ENCODE data around the gene BTBD10. TPM values are rescaled to one million over a fixed set of nuclear protein-coding genes. Genes with fewer than 3 reads are reported as not detected.
A peak's percentile ranks its signal among the peaks of the same experiment; 100 is the strongest.

BTBD10 gene
- total RNA-seq, 1 donor from 2014 or later = 82.2 TPM

DNA sequence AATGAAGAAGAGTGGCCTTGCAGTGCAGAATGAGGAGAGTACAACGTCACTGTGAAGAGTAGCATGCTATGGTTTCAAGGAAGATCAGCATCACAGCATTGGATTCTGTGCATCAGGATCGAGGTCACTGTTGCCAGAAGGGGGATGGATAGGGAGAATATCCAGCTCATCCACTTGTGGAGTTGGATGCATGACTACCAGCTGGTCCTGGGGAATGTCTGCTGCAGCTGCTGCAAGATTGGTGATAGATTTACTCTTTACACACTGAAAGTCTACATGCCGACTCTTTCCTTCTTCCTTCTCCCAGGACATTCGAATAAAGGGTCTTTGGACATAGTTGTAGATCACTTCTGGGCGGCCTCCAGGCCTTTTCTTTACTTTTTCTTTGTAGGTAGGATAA is 74.3 kb downstream of the BTBD10 start:
- no peaks in the 10 kb centered on the region for H3K27me3 Mint-ChIP-seq (ENCODE audit: unreplicated experiment)
- H3K9me3 Mint-ChIP-seq (ENCODE audit: unreplicated experiment) = no peaks in the 10 kb centered on the region
- H3K4me1 Mint-ChIP-seq (ENCODE audit: unreplicated experiment) = no peaks in the 10 kb centered on the region
- no peak overlapping the region for H3K27ac Mint-ChIP-seq (ENCODE audit: unreplicated experiment)
- DNase-seq (ENCODE audit: low spot score) = no peak
- no peak overlapping the region for H3K4me3 Mint-ChIP-seq (ENCODE audit: unreplicated experiment)
- H3K36me3 Mint-ChIP-seq (ENCODE audit: low read depth, unreplicated experiment) = peaks cover 35% of the 10 kb centered on the region
- TF ChIP-seq, protein P1, sequence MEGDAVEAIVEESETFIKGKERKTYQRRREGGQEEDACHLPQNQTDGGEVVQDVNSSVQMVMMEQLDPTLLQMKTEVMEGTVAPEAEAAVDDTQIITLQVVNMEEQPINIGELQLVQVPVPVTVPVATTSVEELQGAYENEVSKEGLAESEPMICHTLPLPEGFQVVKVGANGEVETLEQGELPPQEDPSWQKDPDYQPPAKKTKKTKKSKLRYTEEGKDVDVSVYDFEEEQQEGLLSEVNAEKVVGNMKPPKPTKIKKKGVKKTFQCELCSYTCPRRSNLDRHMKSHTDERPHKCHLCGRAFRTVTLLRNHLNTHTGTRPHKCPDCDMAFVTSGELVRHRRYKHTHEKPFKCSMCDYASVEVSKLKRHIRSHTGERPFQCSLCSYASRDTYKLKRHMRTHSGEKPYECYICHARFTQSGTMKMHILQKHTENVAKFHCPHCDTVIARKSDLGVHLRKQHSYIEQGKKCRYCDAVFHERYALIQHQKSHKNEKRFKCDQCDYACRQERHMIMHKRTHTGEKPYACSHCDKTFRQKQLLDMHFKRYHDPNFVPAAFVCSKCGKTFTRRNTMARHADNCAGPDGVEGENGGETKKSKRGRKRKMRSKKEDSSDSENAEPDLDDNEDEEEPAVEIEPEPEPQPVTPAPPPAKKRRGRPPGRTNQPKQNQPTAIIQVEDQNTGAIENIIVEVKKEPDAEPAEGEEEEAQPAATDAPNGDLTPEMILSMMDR (IDR thresholded peaks at IDR 0.05; ENCODE audit: unreplicated experiment) = no peak

DNA sequence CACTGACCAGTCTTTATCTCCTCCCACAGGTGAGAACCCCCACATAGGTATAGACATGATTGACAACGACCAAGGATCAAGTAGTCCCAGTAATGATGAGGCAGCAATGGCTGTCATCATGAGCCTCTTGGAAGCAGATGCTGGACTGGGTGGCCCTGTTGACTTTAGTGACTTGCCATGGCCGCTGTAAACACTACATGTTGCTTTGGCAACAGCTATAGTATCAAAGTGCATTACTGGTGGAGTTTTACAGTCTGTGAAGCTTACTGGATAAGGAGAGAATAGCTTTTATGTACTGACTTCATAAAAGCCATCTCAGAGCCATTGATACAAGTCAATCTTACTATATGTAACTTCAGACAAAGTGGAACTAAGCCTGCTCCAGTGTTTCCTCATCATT is 76.5 kb downstream of the BTBD10 start:
- H3K27me3 Mint-ChIP-seq (ENCODE audit: unreplicated experiment) = no peaks in the 10 kb centered on the region
- H3K36me3 Mint-ChIP-seq (ENCODE audit: low read depth, unreplicated experiment) = peaks cover 46% of the 10 kb centered on the region
- H3K9me3 Mint-ChIP-seq (ENCODE audit: unreplicated experiment) = no peaks in the 10 kb centered on the region
- no peak overlapping the region for H3K4me3 Mint-ChIP-seq (ENCODE audit: unreplicated experiment)
- TF ChIP-seq, protein P1 (IDR thresholded peaks at IDR 0.05; ENCODE audit: unreplicated experiment) = no peak
- no peak for DNase-seq (ENCODE audit: low spot score)
- H3K27ac Mint-ChIP-seq (ENCODE audit: unreplicated experiment) = no peak overlapping the region
- no peaks in the 10 kb centered on the region for H3K4me1 Mint-ChIP-seq (ENCODE audit: unreplicated experiment)

GRCh38 chr11:13384908-13385640 is 77.9 kb downstream of the BTBD10 start:
- Mint-ChIP-seq H3K27me3 (ENCODE audit: unreplicated experiment) (peaks cover 1% of the 10 kb centered on the region), H3K9me3 (ENCODE audit: unreplicated experiment) (no peaks in the 10 kb centered on the region), H3K27ac (ENCODE audit: unreplicated experiment) (peak overlapping the region; percentile 57), H3K4me1 (ENCODE audit: unreplicated experiment) (no peaks in the 10 kb centered on the region), H3K36me3 (ENCODE audit: low read depth, unreplicated experiment) (peaks cover 41% of the 10 kb centered on the region), H3K4me3 (ENCODE audit: unreplicated experiment) (no peak overlapping the region)
- TF ChIP-seq, protein P1 (IDR thresholded peaks at IDR 0.05; ENCODE audit: unreplicated experiment) = peak; percentile 60
- DNase-seq (ENCODE audit: low spot score) = peak; percentile 60

DNA sequence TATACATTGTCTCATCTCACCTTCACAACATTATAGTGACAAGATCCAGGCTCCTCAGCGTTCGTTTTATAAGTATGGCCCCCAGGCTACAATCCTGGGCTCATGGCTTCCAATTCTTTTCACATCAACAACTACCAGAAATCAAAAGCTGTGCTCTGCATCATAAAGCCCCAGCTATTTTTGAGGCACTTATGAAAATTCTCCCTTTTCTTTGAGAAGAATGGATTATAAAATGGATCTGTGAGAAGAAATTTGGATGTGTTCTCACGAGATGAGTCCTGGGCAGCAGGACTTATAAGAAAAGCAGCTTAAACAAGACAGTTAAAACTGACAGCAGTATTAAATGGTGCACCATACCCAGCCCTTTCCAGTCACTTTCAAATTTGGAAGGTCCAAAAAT is 80.3 kb downstream of the BTBD10 start:
- H3K4me1 Mint-ChIP-seq (ENCODE audit: unreplicated experiment) = no peaks in the 10 kb centered on the region
- H3K9me3 Mint-ChIP-seq (ENCODE audit: unreplicated experiment) = no peaks in the 10 kb centered on the region
- DNase-seq (ENCODE audit: low spot score) = no peak
- H3K27ac Mint-ChIP-seq (ENCODE audit: unreplicated experiment) = no peak overlapping the region
- peaks cover 24% of the 10 kb centered on the region for H3K36me3 Mint-ChIP-seq (ENCODE audit: low read depth, unreplicated experiment)
- H3K4me3 Mint-ChIP-seq (ENCODE audit: unreplicated experiment) = no peak overlapping the region
- TF ChIP-seq, protein P1 (IDR thresholded peaks at IDR 0.05; ENCODE audit: unreplicated experiment) = no peak
- H3K27me3 Mint-ChIP-seq (ENCODE audit: unreplicated experiment) = peaks cover 1% of the 10 kb centered on the region

DNA sequence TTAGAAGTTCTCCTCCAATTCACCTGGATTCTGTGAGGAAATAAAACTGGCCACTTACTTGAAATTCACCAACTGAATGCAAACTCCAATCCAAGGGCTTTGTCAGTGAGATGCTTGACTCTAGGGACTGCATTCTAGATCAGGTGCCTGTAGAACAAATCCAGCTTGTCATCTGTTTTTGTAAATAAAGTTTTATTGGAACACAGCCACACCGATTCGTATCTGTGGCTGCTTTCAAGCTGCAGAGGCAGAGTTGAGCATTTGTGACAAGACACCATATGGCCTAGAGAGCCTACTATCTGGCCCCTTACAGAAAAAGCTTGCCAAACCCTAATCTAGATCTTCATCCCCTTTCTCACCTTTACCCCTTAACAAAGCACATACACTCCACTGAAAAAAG is 82.3 kb downstream of the BTBD10 start:
- Mint-ChIP-seq H3K27me3 (ENCODE audit: unreplicated experiment) (peaks cover 3% of the 10 kb centered on the region), H3K4me1 (ENCODE audit: unreplicated experiment) (peaks cover 5% of the 10 kb centered on the region), H3K27ac (ENCODE audit: unreplicated experiment) (no peak overlapping the region), H3K9me3 (ENCODE audit: unreplicated experiment) (no peaks in the 10 kb centered on the region), H3K36me3 (ENCODE audit: low read depth, unreplicated experiment) (peaks cover 28% of the 10 kb centered on the region), H3K4me3 (ENCODE audit: unreplicated experiment) (no peak overlapping the region)
- TF ChIP-seq, protein P1 (IDR thresholded peaks at IDR 0.05; ENCODE audit: unreplicated experiment) = no peak
- DNase-seq (ENCODE audit: low spot score) = no peak
